GM12874 (cell line): ENCODE results near the gene AGBL3.

Experiments used
- CTCF ChIP-seq: IDR thresholded peaks from 2 replicates; pipeline ENCODE4 v1.5.1; 2011; ENCODE audit warnings: low read depth, mild to moderate bottlenecking, control low read depth, low read length, moderate library complexity; ENCODE audit not compliant: insufficient read depth

The AGBL3 gene

GRCh38 chr7:134942690-134943466 lies 43.4 kb upstream of the AGBL3 start:
- no peak for TF ChIP-seq CTCF

GRCh38 chr7:134943785-134944400 lies 42.4 kb upstream of the AGBL3 start:
- TF ChIP-seq CTCF: peak; percentile 41; the same call in 1 of the 2 replicates

GRCh38 chr7:134945691-134946090 lies 40.6 kb upstream of the AGBL3 start:
- no peak for TF ChIP-seq CTCF

GRCh38 chr7:134946260-134946659 lies 40.0 kb upstream of the AGBL3 start:
- no peak for TF ChIP-seq CTCF

- TF ChIP-seq CTCF: no peak
Observed at GRCh38 chr7:134947329-134947728, 39.0 kb upstream of the AGBL3 start.

- TF ChIP-seq CTCF: no peak
Observed at GRCh38 chr7:134947831-134948230, 38.5 kb upstream of the AGBL3 start.

- TF ChIP-seq CTCF: no peak
Observed at GRCh38 chr7:134948246-134948645, 38.1 kb upstream of the AGBL3 start.
